Measurements from ENCODE around the gene SSTR4.

DNA sequence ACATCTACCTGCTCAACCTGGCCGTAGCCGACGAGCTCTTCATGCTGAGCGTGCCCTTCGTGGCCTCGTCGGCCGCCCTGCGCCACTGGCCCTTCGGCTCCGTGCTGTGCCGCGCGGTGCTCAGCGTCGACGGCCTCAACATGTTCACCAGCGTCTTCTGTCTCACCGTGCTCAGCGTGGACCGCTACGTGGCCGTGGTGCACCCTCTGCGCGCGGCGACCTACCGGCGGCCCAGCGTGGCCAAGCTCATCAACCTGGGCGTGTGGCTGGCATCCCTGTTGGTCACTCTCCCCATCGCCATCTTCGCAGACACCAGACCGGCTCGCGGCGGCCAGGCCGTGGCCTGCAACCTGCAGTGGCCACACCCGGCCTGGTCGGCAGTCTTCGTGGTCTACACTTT is 619 bp downstream of the SSTR4 start:
- TF ChIP-seq NFYB (IDR thresholded peaks at IDR 0.05; ENCODE audit: extremely low read depth, insufficient read length), result no peak
- no peak for TF ChIP-seq BHLHE40 (IDR thresholded peaks at IDR 0.05; ENCODE audit: low read length)
- TF ChIP-seq, protein P1, sequence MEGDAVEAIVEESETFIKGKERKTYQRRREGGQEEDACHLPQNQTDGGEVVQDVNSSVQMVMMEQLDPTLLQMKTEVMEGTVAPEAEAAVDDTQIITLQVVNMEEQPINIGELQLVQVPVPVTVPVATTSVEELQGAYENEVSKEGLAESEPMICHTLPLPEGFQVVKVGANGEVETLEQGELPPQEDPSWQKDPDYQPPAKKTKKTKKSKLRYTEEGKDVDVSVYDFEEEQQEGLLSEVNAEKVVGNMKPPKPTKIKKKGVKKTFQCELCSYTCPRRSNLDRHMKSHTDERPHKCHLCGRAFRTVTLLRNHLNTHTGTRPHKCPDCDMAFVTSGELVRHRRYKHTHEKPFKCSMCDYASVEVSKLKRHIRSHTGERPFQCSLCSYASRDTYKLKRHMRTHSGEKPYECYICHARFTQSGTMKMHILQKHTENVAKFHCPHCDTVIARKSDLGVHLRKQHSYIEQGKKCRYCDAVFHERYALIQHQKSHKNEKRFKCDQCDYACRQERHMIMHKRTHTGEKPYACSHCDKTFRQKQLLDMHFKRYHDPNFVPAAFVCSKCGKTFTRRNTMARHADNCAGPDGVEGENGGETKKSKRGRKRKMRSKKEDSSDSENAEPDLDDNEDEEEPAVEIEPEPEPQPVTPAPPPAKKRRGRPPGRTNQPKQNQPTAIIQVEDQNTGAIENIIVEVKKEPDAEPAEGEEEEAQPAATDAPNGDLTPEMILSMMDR (IDR thresholded peaks at IDR 0.05 in 2 of 3, conservative IDR thresholded peaks at IDR 0.05 in 1 of 3; ENCODE audit: insufficient read depth in 2 of 3, low read depth in 1 of 3, low read length in 3 of 3), result no peak
